Stimulated activated CD4-positive, alpha-beta T cell treated with anti-CD3 and anti-CD28 coated beads, Interleukin-1b, Interleukin-23, amount 100 ng/mL, for 4 hours (primary cell): Measurements from ENCODE around the gene MYBBP1A.
"Not testable (repeated sequence)": the region's sequence is repeated elsewhere in the genome, so short reads cannot be mapped to it uniquely, and the experiment has no call there.

ENCODE experiments used
- DNase-seq, 2 donors: peaks; one replicate each; pipeline ENCODE4 v3.0.0-alpha.2; 2020; ENCODE audit warnings: low read depth in 2 of 2

The MYBBP1A gene

DNA sequence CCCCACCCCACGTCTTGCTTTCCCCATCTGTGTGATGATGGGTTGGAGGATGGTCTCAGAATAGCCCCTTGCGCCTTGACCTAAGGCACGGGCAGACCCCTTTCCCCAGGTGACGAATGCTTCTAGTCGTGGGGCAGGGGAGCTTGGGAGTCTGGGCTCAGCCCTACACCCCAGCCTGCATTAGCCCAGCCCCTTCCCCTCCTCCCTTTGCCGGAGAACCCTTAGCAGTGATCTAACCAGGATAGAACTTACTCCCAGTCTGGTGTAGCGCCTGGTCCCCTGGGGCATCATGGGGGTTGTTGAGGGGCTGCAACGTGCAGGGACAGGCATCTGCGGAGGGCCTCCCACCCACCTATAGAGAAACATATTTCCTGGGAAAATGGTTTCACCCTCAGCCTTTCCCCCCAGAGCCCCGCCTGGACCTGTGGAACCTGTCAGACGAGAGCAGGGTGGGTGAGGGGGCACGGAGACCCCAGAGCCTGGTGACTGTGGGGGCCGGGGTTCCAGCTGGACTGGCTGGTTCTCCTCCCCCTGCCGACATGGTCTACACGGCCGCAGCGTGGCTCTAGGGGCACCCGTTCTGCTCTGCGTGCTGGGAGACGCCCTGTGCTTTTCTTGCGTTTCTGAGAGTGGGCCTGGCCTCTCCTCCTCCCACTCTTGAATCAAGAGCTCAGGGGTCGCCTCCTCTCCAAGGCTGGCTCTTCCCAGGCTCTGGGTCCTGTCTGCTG lies 33.9 kb upstream of the MYBBP1A start:
- DNase-seq, result no peak

DNA sequence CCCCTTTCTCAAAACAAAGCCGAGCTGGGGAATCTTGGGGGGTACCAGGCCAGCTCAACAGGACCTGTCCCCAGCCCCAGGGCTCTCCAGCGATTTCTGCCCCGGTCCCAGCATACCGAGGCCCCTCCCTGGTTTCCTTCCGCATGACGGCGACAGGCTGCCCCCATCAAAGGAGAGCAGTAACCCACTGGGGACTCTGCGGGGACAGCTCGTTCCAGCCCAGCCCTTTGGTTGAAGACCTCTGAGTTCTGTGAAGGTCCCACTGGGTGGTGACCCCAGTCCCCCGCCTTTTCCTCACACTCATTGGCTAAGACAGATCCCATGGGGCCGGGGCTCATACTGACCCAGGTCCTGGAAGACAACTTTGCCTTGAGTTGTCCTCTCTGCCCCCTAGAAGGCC lies 33.2 kb upstream of the MYBBP1A start:
- DNase-seq, result no peak

DNA sequence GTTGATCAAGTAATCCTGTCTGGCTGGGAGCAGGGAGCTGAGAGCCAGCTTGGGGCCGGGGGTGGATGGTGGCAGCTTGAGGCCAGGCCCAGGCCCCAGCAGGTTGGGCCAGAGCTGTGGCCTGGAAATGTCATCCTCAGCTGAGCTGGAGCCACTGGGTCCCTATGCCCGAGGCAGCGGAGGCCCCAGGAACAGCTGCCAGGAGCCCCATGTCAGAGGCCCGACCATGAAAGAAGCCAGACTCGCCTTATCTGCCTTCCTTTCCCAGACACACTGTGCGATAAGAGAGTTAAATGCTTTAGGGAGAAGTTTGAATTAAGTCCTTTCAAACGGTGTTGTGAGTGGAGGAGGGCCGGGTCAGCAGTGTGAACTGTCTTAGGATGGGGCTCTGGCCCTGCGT lies 32.6 kb upstream of the MYBBP1A start:
- no peak for DNase-seq

DNA sequence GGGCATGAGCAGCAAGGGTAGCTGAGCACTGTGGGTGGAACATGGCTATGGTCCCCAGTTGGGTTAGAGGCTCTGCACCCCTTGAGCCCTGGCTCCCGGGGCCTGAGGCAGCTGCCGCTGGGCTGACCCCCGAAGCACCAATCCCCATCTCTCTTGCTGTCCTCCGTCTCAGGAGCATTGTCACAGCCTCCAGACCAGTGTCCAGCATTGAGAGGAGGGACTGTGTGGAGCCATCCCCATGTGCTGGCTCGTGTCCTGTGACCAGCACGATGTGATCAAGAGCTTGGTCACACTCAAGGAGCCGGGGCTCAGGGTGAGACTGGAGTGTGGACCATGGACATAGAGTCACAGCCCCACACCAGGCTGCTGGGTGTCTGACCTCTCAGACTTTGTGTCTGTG lies 32.0 kb upstream of the MYBBP1A start:
- DNase-seq, result no peak

DNA sequence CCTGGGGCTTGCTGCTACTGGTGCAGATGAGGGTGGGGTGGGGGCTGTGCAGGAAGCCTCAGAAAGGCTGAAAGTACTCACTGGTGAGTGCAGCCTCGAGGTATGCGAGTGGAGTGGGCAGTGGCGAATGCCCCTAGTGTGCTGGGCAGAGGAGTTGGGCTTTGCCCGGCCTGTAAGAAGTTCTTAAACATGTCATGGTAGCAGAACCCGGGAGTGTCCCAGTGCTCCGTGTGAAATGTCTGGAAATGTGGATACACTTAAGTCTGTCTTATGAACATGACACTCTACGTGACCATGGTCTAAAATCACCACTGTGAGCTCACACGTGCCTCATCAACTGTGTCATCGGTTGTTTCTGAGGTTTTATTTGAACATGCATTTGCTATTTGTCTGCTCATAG lies 30.9 kb upstream of the MYBBP1A start:
- no peak for DNase-seq

DNA sequence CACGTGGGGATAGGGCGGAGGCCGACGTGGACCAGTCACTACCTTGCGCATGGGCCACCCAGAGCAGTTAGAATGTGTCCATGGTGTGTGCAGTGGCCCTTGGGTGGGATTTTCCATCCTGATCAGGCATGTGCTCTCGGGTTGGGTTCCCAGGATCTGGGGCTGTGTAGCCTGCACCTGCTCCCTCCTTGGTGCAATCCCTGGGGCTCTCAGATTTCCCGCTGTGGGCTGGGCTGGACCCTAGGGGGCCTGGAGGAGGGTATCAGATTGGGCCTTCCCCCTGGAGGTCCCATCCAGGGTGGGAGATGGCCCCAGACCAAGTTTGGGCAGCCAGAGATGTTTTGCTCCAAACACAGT lies 30.4 kb upstream of the MYBBP1A start:
- DNase-seq, result no peak

DNA sequence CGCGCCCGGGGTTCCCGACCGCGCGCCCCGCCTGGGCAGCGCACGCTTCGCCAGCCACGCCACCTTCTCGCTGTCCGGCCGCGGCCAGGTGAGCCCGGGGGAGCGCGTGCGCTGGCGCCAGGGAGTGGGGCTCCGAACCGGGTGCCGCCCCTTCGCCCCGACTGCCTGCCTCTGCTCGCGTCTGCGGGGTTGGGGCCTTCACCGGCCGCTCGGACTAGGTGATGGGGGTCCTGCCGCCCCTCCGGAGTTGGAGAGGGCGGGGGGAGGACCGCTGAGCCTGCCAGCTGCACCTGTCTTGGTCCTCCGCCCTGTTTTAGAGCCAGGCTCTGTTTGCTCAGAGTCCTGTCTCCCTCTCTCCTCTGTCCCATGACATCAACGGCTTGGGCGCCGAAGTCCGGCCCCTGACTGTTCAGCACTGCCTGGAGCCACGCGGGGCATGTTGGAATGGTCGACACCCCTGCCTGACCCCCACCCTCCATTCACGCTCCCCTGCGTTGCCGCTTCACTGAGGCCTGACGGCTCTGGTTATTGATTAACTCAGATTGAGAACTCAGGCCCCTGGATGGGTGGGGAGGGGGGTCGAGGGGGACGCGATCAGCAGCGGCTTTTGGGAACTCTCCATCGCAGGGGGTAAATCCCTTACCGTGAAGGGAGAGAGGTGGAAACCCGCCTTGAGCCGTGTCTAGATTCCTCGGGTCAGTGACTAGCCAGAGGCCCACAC lies 29.9 kb upstream of the MYBBP1A start:
- DNase-seq, result no peak

DNA sequence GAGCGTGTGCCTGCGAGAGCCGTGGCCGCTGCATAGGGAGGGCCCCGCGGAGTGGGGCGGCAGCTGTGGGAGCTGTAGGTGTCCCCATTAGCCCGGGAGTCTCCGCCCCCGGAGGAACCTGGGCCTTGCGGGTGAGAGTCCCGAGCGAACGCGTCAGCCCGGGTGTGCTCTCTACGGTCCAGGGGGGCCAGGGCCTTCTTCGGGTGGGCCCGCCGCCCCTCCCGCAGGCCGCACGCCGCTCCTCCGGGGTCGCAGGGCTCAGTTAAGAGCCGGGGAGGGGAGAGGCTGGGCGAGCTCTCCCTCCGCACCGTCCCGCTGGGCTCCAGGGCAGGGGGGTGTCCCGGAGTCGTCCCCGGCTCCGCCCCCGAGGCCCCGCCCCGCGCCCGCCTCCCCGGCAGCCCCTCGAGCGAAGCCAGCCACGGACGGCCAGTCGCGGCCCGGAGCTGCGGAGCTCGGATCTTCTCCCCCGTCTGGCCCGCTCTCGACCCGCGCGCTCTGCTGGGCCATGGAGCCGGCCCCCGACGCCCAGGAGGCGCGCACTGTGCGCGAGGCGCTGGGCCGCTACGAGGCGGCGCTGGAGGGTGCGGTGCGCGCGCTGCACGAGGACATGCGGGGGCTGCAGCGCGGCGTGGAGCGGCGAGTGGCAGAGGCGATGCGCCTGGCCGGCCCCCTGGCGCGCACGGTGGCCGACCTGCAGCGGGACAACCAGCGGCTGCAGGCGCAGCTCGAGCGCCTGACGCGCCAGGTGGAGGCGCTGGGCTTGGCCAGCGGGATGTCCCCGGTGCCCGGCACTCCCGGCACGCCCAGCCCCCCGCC lies 29.1 kb upstream of the MYBBP1A start, which contains the start of gene SMTNL2:
SMTNL2 (plus strand) TSS at position 429 of the 816 bp plus-strand sequence; CDS start at position 506, 77 bp downstream.
- DNase-seq, result peak in 1 of 2 donors; percentile 37

DNA sequence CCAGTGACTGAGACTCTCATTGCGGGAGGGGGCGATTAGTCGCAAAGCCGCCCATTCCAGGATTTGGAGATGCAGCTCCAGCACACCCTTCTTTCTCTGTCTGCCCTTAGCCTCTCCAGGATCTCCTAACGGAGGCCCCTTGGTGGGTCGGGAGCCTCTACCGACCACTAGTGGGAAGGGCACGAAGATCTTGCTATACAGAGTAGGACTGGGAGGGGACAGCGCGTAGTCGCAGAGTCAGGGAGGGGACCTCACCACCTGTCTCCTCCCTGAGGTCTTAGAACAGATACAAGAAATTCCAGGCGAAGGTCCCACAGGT lies 28.6 kb upstream of the MYBBP1A start:
- no peak for DNase-seq

DNA sequence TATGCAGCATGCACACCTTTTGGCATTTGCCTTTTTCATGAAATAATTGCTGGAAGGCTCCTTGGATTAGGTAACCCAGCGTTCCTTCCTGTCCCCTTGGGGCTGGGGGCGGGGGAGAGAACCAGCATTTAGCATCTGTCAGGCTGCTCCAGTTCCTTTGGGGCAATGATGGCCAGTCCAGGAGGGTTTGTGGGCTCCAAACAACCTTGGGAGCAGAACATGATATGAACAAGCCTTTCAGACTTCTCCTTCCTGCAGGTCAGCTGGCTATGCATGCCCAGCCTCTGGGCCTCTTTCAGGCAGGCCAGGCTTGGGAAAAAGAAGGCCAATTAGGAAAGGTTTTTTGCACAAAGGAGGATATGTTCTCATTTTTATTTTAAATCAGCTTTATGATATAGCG lies 28.0 kb upstream of the MYBBP1A start:
- DNase-seq, result no peak

DNA sequence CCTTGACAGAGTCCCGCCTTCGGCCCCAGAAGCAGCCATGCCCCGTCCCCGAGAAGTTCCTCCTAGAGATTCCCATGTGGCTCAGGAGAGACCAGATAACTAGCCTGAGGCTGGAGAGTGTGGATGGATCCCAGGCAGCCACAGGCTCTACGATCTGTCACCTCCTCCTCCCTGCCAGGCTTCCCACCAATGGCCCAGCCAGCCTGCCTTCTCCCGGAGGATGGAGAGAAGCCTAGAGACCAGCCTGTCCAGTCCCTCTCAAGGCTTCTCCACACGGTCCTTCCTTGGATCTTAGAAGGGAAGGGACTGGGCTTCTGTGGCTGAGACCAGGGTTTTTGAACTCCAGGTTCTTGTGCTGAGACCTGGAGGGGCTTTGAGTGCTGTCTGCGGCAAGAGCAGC lies 27.5 kb upstream of the MYBBP1A start:
- no peak for DNase-seq

DNA sequence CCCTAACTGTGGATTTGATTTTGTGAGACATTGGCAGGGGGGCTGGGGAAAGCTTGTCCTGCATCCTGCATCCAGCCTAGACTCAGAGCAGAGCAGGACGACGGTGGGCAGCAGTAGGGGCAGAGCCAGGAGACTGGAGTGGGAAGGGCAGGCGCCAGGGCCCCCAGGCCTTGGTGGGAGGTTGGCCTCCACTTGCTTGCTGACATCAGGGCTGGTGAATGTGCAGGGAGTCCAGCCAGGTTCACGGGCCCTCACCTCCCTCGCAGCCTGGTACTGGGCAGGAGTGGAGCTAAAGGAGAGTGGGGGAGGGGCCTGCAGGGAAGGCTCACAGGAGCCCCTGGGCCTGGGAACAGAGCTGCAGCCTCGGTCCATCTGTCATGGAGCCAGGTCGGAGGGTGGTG lies 26.9 kb upstream of the MYBBP1A start:
- no peak for DNase-seq

DNA sequence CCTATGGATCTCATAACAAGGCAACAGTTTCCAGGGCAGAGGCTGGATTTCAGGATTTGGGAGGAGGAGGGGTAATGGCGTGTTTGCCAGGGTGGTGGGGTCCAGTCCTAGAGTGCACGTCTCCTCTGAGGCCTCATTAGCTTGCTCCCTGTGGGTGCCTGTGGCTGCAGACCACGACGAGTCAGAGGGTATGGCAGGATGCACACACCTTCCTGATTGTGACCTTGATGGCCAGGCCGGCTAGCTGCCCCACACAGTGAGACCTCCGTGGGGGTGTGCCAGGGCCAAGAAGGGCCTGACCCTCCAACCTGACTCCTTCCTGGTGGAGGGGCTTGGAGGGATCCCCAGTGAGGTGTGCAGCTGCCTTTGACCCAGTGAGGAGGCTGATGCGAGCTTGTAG lies 25.1 kb upstream of the MYBBP1A start:
- DNase-seq, result no peak

DNA sequence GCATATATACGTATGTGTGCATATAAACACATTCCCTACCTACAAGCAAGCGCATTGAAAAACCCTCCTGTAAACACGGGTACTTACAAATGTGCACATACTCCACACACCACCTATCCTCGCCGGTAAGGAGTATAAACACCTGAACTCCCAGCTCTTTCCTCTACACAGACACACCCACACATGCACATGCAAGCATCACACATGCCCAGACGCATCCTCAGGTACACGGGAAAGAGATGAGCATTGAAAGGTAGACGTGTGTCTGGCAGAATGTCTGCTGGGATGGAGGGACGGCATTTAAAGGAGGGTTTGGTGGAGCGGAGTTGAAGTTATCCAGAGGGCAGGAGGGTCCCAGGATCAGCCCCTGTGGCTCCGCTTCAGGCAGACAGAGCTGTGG lies 24.5 kb upstream of the MYBBP1A start:
- DNase-seq, result no peak

DNA sequence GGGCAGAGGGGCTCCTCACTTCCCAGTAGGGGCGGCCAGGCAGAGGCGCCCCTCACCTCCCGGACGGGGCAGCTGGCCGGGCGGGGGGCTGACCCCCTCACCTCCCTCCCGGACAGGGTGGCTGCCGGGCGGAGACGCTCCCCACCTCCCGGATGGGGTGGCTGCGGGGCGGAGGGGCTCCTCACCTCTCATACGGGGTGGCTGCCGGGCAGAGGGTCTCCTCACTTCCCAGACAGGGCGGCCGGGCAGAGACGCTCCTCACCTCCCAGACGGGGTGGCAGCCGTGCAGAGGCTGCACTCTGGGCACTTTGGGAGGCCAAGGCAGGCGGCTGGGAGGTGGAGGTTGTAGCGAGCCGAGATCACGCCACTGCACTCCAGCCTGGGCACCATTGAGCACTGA lies 23.2 kb upstream of the MYBBP1A start:
- DNase-seq, result not testable (repeated sequence)

DNA sequence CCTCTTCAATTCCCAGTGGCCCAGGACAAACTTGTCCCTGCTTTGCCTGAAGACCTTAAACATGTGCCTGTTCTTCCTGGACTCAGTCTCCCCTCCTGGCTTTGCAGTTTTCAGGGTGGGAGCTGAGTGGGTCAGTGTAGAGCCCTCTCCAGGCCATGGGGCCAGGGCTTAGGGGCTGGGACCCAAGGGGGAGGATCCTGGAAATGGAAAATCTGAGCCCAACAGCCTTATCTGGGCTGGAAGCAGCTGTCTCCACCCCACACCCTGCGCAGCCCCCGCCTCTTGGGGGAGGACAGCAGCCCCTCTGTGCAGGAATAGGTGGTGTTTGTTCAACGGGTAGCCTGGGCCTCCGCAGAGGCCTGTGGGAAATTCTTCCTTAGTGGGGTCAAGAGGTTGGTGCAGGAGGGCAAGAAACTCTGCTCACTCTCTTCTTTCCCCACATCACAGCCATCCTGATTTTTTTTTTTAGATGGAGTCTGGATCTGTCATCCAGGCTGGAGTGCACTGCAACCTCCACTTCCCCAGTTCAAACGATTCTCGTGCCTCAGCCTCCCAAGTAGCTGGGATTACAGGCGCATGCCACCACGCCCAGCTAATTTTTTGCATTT lies 22.3 kb upstream of the MYBBP1A start:
- DNase-seq, result no peak

DNA sequence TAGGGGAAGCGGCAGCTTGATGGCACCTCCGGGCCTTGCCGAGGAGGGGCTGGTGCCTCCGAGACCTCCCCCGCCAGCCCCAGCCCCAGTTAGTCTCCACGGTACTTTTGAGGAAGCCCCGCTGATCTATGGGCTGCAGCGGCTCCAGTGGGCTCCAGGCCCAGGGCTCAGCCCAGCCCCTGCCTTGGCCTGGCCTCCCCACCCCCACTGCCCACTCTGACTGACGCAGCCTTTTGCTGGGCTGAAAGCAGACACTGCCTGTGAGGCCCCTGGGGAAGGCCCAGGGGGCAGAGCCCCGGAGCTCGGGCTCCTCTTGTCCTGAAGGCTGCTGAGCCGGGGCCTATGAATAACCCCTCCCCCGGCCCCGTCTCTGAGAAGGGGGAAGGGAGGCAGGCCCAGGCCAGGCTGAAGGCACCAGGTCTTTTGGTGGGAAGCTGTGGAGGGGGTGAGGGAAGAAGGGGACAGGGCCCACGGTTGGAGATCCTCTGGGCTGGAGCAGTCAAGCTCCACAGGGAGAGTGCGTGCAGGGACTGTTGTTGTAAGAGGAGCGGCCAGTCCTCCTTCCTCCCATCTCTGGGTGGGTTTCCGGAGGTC lies 21.6 kb upstream of the MYBBP1A start:
- no peak for DNase-seq

DNA sequence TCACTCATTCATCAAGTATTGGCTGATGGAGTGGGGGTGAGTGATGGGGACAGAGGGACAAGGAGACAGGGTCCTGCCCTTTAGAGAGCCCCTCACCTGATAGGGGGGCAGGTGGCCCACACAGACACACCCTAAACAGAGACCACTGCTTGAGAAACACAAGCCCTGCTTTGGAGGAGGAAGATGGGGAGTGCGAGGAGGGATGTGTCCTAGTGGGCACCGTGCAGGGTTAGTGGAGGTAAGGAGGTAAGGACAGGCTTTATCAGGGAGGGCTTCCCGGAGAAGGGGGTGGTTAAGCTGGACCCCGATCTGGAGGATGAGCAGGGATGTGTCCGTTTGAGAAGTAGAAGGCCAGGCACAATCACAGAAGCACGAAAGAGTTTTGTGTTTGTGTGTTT lies 21.0 kb upstream of the MYBBP1A start:
- no peak for DNase-seq

DNA sequence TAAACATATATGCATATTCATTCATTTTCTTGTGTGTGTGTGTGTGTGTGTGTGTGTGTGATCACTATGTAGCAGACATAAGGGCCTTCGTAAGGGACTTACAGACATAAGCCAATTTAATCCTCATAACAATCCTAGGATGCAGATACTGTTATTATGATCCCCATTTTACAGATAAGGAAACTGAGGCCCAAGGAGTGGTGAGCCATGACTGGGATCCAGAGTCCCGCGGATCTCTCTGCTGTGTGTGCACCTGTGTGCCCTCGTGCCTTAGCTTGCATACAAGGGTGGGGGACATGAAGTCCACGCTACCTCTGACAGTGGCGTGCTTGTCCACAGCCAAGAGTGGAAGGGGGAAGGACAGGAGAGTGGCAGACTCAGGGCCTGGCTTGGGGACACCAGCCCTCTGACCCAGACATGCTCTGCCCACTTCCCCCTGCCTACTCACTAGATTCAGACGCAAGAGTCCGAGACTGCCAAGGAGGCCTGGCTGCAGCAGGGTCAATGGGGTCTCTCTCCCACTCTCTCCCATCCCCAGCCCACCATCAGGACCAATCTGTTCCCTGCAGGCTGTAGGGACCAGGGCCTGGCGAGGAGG lies 19.4 kb upstream of the MYBBP1A start:
- DNase-seq, result no peak

DNA sequence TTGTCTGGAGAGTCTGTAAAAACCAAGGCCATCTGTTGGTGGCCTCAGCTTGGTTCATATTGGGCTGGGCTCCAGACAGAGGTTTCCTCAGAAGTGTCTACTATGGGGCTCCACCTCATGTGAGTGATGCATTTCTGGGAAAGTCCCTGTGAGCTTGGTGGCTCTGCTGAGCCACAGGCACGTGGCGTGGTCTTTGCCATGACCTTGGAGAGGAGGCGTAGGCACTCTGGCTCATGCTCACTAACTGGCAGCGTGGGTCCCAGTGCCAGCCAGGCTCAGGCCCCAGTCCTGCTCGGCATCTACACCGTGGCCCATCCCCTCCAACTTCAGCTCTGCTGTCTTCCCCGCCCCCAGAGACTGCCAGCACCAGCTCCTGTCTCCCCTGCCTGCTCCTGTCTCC lies 18.5 kb upstream of the MYBBP1A start:
- peak; percentile 37 to 51 for DNase-seq

DNA sequence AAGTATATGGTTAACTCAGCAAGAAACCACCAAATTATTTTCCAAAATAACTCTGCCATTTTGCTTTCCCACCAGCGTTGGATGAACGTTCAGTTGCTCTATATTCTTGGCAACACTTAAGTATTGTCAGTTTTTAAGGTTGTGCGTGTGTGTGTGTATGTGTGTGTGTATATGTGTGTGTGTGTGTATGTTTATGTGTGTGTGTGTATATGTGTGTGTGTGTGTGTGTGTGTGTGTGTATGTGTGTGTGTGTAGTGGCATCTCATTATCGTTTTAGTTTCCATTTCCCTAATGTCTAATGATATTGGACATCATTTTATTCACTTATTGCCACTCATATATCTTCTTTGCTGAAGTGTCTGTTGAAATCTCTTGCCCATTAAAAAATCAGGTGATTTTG lies 17.9 kb upstream of the MYBBP1A start:
- DNase-seq, result no peak

DNA sequence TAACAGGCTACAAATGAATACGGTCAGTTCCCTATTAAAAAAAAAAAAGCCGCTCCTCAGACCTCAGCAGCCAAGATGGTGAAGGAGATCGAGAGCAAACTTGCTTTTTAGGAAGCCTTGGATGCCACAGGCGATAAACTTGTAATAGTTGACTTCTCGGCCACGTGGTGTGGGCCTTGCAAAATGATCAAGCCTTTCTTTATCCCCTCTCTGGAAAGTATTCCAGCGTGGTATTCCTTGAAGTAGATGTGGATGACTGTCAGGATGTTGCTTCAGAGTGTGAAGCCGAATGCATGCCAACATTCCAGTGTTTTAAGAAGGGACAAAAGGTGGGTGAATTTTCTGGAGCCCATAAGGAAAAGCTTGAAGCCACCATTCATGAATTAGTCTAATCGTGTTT lies 16.9 kb upstream of the MYBBP1A start:
- DNase-seq, result no peak
